Stimulated activated CD4-positive, alpha-beta T cell treated with anti-CD3 and anti-CD28 coated beads, TNF-alpha, amount 100 ng/mL, for 4 hours (primary cell): Measurements from ENCODE around the gene DEPDC1B.
"Not testable (repeated sequence)": the region's sequence is repeated elsewhere in the genome, so short reads cannot be mapped to it uniquely, and the experiment has no call there.

ENCODE experiments used
- DNase-seq, 3 experiments: peaks; one replicate each; pipeline ENCODE4 v3.0.0-alpha.2; 2020; ENCODE audit warnings: low read depth in 3 of 3

The DEPDC1B gene

DNA sequence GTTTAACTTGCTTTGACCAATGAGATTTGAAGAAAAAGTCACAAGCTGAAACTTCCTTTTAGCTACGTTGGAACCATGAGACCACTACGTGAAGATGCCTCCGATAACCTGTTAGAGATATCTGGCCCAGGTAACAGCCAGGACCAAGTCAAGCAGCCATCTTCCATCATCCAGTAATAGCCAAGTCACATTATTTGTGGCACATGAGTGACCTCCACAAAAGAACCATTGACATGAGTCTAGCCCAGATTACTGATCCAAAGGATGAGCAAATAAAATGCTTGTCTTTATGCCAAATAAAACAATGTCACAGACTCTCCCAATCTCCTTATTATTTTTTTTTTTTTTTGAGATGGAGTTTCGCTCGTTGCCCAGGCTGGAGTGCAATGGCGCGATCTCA is 1.6 kb downstream of the DEPDC1B start:
- DNase-seq, result no peak

DNA sequence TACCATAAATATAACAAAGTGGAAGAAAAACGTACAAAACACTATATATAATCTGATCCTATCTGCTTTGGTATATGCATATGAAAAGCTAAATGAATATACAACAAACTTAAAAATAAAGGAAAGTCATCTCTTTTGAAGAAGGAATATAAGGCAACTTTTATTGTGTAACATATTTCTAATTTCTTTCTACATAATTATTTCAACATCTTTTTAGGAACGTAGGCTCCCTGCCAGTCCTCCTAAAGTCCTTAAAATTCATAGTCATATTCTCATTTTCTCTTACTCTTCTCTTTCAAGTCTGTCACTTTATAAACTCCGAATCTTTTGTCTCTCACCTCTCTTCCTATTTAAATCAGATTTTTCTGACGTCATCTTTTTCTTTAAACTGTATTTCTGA is 9.6 kb downstream of the DEPDC1B start:
- DNase-seq, result no peak

GRCh38 chr5:60688980-60689379 is 11.0 kb downstream of the DEPDC1B start:
- no peak for DNase-seq

- no peak for DNase-seq
Observed at GRCh38 chr5:60687927-60688720, 11.8 kb downstream of the DEPDC1B start.

- DNase-seq, result no peak
Observed at GRCh38 chr5:60686157-60686556, 13.8 kb downstream of the DEPDC1B start.

DNA sequence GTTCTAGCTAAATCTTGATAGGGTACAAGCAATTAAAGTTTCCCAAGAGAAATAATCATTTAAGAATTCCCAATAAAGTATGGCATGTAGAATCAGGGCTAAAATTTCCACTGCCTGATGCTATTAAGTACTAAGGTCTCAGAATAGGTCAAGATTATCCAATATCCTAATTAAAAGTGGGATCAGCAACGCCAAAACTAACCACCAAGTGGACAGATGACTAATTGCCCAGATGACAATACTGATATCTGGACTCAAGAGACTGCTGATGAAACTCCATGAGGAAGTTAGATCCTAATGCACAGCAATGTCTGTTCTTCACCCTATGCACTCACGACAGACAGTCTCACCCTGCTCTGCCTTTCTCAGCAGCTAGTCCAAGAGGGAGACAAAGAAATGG is 14.3 kb downstream of the DEPDC1B start:
- no peak for DNase-seq

DNA sequence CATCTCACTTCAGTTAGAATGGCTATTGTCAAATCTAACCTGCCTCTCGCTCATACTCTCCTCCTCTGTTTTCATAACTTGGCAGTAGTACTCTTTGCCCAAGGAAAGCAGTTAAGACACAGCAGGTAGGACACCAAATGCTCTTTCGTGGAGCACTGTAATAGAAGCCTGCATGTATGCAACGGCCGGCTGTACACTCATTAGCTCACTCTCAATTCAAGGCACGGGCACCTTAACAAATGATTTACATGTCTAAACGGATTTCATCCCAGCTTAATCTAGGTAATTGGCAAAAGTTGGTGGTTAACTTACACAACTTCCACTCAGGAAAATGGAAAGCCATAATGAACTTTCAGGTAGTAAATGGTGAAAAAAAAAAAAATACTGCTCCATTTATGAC is 14.9 kb downstream of the DEPDC1B start:
- no peak for DNase-seq

GRCh38 chr5:60682007-60682406 is 18.0 kb downstream of the DEPDC1B start:
- DNase-seq, result not testable (repeated sequence)

DNA sequence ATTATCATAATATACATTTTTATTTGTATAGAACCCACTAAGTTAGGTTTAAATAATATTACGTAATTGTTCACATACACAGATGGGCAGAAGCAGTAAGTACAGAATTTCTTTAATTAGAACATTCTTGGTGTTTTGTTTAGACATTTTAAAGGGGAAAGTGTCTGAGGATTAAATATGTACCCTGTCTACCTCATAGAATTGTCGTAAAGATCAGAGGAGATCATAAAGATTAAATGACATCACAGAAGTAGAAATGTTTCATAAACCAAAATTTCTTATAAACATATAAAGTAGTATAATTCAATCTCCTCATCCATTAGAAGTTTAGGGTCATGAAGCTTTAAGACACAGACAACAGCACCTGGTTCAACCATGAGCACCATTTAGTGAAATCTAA is 20.1 kb downstream of the DEPDC1B start:
- DNase-seq, result no peak

- no peak for DNase-seq
Observed at GRCh38 chr5:60677850-60678664, 21.9 kb downstream of the DEPDC1B start.

- DNase-seq, result no peak
Observed at GRCh38 chr5:60675286-60675685, 24.7 kb downstream of the DEPDC1B start.

DNA sequence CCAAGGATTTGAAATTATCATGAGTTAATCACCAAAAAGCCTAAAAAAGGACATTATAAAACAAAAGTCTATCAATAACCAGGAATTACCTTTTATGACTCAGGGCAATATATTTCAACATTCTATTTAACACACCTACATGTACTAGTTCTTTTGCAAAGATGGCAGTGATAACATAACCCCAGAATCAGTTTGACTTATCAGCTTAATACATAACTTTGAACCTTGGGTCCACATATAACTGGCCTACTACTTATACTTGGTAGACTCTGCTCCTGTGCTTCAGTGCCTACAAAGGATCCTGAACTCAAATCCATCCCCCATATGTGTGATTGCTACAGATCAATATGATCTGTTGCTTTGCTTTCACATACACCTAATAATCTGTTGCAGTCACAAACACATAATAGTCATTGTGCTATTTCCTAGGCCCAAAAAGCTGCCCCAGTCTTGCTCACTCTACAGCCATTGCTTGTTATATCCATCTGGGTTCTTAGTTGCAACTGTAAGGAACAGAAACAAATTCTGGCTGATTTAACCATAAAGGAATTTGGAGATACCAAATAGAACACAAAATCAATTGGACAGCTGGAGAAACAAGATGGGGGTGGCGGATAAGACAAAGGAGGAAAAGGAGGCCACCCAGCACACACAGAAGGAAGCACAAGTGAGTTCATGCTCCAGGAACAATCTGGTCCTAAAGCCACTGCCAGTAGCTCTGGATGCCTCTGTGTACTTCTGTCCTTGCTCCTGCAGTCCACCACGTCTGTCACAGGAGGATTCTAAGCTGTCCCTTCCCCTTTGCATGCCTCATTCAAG is 25.5 kb downstream of the DEPDC1B start:
- no peak for DNase-seq

- DNase-seq, result no peak
Observed at GRCh38 chr5:60673334-60673733, 26.6 kb downstream of the DEPDC1B start.

DNA sequence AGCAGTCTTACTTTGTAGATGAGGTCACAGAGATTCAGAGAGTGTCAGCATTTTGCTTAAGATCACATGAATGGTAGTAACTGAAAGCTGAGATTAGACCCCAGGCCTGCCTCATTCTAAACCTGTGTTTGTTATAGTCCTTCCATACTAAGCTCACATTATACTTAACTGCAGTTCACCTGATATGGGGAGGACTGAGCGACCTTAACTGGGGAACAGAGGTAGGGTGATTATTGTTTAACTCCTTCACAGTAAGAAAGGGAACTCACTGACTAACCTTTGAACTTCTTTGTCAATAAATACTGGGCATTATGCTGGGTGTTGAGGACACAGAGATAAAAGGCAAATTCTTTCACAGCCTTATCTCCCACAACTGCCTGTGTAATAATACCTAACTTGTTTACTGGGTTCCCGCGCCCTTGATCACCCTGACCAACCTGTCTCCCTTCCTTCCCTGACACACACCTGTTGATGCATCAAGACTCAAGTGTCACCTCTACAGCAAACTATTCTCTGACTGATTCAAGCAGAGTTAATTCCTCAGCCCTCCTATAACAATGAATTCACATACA is 27.2 kb downstream of the DEPDC1B start:
- DNase-seq, result no peak

DNA sequence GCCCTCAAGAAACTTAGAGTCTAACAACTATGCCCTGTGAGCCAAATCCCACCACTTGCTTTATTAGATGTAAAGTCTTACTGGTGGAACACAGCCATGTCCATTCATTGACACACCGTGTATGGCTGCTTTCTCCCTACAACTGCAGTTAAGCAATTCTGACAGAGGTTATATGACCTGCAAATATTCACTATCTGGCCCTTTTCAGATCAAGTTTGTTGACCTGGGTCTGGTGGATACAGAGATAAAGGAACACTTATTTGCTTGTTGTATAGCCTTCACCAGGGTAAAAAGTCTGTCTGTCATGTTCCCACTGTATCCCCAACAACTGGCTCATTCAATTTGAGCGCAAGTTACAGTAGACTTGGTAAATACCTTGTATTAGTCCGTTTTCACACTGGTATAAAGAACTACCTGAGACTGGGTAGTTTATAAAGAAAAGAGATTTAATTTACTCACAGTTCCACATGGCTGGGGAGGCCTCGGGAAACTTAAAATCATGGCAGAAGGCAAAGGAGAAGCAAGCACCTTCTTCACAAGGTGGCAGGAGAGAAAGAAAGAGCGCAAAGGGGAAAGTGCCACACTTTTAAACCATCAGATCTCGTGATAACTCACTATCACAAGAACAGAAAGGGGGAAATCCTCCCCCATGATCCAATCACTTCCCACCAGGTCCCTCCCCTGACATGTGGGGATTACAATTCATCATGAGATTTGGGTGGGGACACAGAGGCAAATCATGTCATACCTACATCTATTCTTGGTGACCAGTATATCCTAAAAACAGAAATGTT is 27.9 kb downstream of the DEPDC1B start:
- DNase-seq, result no peak

DNA sequence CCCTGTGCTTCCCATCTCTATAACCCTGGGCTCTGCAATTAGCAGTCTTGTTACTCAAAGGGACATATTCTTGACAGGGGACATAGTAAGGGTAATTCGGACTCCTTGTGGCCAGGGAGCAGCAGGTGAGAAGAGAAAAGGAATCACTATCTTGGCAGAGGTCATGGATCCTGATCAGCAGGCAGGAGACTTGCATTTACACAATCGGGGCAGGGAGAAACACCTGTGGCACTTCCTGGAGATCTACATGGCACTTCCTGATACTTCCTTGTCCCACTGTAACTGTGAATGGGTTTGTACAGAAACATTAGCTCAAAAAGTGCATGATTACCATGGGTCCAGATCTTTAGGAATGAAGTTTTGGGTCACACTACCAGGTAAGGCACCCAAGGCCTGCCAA is 29.2 kb downstream of the DEPDC1B start:
- no peak for DNase-seq

DNA sequence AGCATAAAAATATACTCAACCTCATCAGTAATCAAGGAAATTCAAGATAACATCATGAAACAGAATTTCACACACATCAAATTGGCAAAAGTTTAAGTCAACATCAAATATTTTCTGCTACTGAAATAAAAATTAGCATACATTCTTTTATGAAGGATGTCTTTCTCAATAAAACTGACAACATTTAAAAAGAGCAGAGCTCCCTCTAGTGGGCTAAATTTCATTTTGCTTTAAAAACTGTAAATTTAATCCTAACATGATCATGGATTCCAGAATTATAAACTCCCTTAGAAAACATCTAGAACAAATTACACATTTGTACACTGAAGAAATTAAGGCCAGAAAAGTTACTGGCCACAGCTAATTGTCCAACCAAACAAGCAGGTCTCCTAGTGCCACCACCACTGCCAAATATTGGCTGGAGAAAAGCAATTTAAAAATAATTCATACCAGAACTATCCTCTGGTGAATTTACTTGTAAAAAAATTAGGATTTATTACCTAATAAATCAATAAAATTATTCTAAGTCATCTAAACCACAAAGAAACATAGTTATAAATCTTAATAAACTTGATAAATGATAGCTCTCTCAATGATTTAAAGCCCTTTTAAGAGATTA is 31.2 kb downstream of the DEPDC1B start:
- no peak for DNase-seq

- DNase-seq, result no peak
Observed at GRCh38 chr5:60651872-60652620, 47.9 kb downstream of the DEPDC1B start.

DNA sequence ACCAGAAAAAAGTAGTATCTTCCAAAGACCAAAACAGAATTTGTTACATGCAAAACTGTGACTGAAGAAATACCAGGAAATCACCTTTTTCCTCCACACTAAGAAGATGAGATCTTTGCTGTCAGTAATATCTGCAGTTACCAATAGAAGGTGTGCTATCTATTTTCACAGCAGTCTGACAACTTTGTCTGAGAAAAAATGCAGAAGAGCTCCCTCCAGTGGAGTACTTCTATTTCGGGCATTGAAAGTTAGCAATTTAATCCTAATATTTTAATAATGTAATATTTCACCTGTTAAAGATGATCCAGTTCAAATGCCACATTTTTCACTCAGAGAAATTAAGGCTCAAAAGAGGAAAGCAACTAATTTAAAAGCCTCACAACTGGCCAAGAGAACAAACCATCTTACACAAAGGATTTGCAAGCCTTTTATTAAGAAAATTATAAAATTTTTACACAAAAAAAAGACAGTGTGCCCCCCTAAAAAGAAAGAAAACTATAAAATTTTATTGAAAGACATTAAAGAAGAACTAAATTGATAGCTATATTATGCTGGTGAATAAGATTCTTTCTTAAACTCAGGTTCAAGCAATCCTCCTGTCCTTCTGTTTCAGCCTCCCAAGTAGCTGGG is 50.6 kb downstream of the DEPDC1B start:
- no peak for DNase-seq
